Hematopoietic multipotent progenitor cell treated with erythropoietin and hydrocortisone succinate and interleukin-3 and kit ligand, for 17 days (in vitro differentiated cells): ENCODE results near the gene KAZN.

Experiments used
- DNase-seq: peaks from one replicate; pipeline ENCODE4 v3.0.0-alpha.2; 2015; ENCODE audit warnings: low spot score

Gene KAZN

GRCh38 chr1:14677292-14677971, 78.9 kb downstream of the KAZN start:
- DNase-seq: no peak

GRCh38 chr1:14678011-14678638, 79.6 kb downstream of the KAZN start:
- no peak for DNase-seq

GRCh38 chr1:14679027-14679688, 80.7 kb downstream of the KAZN start:
- no peak for DNase-seq

GRCh38 chr1:14681182-14681581, 82.7 kb downstream of the KAZN start:
- no peak for DNase-seq

- no peak for DNase-seq
These were observed 84.6 kb downstream of the KAZN start for GRCh38 chr1:14682941-14683621.

GRCh38 chr1:14685078-14685477, 86.6 kb downstream of the KAZN start:
- no peak for DNase-seq

GRCh38 chr1:14686701-14687100, 88.2 kb downstream of the KAZN start:
- no peak for DNase-seq

- no peak for DNase-seq
These were observed 88.7 kb downstream of the KAZN start for GRCh38 chr1:14687147-14687546.

- DNase-seq: no peak
These were observed 91.6 kb downstream of the KAZN start for GRCh38 chr1:14689996-14690615.

GRCh38 chr1:14693949-14694348, 95.5 kb downstream of the KAZN start:
- DNase-seq: no peak

GRCh38 chr1:14694589-14694988, 96.1 kb downstream of the KAZN start:
- no peak for DNase-seq

- no peak for DNase-seq
These were observed 98.3 kb downstream of the KAZN start for GRCh38 chr1:14696761-14697160.

GRCh38 chr1:14697353-14697752, 98.9 kb downstream of the KAZN start:
- no peak for DNase-seq

GRCh38 chr1:14698314-14698713, 99.8 kb downstream of the KAZN start:
- no peak for DNase-seq

- DNase-seq: no peak
These were observed 101.1 kb downstream of the KAZN start for GRCh38 chr1:14699620-14700019.

GRCh38 chr1:14704846-14705245, 106.4 kb downstream of the KAZN start:
- no peak for DNase-seq

GRCh38 chr1:14705824-14706223, 107.3 kb downstream of the KAZN start:
- no peak for DNase-seq

- DNase-seq: no peak
These were observed 108.1 kb downstream of the KAZN start for GRCh38 chr1:14706631-14707030.

GRCh38 chr1:14707531-14708445, 109.3 kb downstream of the KAZN start:
- DNase-seq: no peak

GRCh38 chr1:14710331-14710730, 111.8 kb downstream of the KAZN start:
- no peak for DNase-seq

GRCh38 chr1:14712136-14712535, 113.7 kb downstream of the KAZN start:
- no peak for DNase-seq
